ENCODE measurements around the gene AFDN. TPM values are rescaled to one million over a fixed set of nuclear protein-coding genes. Genes with fewer than 3 reads are reported as not detected.
A peak's percentile ranks its signal among the peaks of the same experiment; 100 is the strongest.

Gene AFDN
- total and polyA plus RNA-seq, 2 donors (not counting 1 experiment from before 2014, with no cell fraction given): 21.0 to 57.1 TPM

DNA sequence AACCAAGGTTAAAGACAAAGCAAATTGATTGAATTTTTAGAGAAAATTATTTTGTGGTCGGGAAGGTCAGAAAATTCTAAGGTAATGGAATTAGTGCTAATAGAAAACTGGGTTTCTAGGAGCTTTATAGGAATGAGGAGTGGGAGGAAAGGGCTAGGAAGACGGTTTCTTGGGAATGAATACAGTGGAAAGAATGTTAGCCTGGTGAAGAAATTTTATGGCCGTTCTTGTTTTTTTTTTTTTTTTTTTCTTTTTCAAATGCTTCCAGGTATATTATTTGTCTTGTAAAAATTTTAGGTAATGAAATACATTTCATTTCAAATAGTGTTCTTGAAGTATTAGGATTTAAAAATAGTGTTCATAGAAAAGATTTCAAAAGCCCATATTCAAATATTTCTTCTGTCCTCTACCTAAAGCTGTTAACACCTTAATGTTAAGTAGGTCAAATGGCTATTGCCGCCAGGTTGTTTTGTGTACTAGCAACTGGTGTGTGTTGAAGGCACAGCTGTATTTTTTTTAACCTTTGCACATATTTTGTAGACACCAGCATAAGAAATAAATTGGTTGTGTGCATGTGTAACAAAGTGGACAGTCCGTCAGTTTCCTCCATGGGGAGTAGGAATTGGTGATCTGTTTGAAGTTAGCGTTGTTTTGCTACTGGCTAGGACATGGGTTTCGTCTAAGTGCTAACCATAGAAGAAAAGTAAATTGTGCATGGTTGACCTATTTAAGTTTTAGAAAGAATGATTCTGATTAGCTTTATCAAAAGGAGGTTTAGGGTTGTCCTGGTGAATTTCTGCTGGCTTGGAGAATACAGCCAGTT lies 32.3 kb downstream of the AFDN start:
- Histone ChIP-seq H3K36me3 (ENCODE audit: control insufficient read depth, insufficient read depth, low read length) (no peaks in the 10 kb centered on the region), H4K20me1 (ENCODE audit: control insufficient read depth, extremely low read depth, insufficient read depth, low read length) (no peaks in the 10 kb centered on the region), H3K9me3 (ENCODE audit: control insufficient read depth, insufficient read depth, low read depth, low read length) (no peaks in the 10 kb centered on the region), H3K4me1 (ENCODE audit: control insufficient read depth, extremely low read depth, insufficient read depth, low read length) (peaks cover 15% of the 10 kb centered on the region), H2AFZ (ENCODE audit: low read length) (no peak overlapping the region), H3K4me2 (ENCODE audit: extremely low read depth, insufficient read depth, low read length) (no peak overlapping the region), H3K79me2 (ENCODE audit: control insufficient read depth, insufficient read depth, low read length) (peaks cover 23% of the 10 kb centered on the region), H3K27ac (ENCODE audit: insufficient read depth, low read length) (no peak overlapping the region), H3K4me3 (replicated peaks in 1 of 4; ENCODE audit: control extremely low read depth in 1 of 4, insufficient read depth in 1 of 4, low read depth in 3 of 4, low read length in 4 of 4) (no peak overlapping the region), H3K9ac (ENCODE audit: insufficient read depth, low read length) (no peak overlapping the region), H3K27me3 (ENCODE audit: control insufficient read depth, insufficient read depth, low read length) (no peaks in the 10 kb centered on the region)
- DNase-seq (ENCODE audit: low read depth in 2 of 2): peak in 1 of 2 donors; percentile 64
- TF ChIP-seq, protein P1, sequence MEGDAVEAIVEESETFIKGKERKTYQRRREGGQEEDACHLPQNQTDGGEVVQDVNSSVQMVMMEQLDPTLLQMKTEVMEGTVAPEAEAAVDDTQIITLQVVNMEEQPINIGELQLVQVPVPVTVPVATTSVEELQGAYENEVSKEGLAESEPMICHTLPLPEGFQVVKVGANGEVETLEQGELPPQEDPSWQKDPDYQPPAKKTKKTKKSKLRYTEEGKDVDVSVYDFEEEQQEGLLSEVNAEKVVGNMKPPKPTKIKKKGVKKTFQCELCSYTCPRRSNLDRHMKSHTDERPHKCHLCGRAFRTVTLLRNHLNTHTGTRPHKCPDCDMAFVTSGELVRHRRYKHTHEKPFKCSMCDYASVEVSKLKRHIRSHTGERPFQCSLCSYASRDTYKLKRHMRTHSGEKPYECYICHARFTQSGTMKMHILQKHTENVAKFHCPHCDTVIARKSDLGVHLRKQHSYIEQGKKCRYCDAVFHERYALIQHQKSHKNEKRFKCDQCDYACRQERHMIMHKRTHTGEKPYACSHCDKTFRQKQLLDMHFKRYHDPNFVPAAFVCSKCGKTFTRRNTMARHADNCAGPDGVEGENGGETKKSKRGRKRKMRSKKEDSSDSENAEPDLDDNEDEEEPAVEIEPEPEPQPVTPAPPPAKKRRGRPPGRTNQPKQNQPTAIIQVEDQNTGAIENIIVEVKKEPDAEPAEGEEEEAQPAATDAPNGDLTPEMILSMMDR (conservative IDR thresholded peaks at IDR 0.05 in 1 of 2, IDR thresholded peaks at IDR 0.05 in 1 of 2; ENCODE audit: low read depth in 1 of 2, low read length in 2 of 2): no peak
- no peak for TF ChIP-seq EZH2 (IDR thresholded peaks at IDR 0.05; ENCODE audit: low read length, missing control alignments)

DNA sequence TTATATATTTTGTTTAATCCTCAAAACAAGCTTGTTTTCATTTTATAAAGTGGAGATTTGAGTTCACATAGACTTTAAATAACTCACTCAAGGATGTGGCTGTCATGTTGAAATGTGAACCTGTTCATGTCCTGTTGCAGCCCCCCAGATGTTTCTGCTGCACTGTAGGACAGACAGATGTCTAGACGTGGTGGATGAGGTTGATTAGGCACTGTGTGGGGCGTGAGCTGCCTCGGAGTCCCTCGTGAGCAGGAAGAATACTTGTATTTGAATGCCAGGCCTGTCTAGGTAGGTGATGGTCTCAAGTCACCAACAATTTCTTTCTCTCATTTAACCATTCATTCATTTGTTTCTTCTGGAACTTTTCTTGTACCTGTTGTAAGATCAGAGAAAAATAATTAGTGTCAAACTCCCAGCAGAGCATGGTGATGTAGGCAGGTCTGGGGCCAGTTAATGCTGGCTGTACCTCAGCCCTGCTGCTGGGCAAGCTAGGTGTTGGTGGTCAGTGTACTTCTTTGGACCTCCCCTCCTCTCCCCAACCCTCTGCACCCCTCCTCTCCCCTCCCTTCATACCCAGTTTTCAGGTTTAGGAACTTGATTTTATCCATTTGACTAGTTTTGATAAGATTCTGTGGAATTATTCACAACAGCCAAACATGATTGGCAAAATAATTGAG lies 34.0 kb downstream of the AFDN start:
- no peaks in the 10 kb centered on the region for H3K36me3 ChIP-seq (ENCODE audit: control insufficient read depth, insufficient read depth, low read length)
- peaks cover 18% of the 10 kb centered on the region for H3K79me2 ChIP-seq (ENCODE audit: control insufficient read depth, insufficient read depth, low read length)
- H3K9me3 ChIP-seq (ENCODE audit: control insufficient read depth, insufficient read depth, low read depth, low read length): no peaks in the 10 kb centered on the region
- no peaks in the 10 kb centered on the region for H3K27me3 ChIP-seq (ENCODE audit: control insufficient read depth, insufficient read depth, low read length)
- H3K4me3 ChIP-seq (replicated peaks in 1 of 4; ENCODE audit: control extremely low read depth in 1 of 4, insufficient read depth in 1 of 4, low read depth in 3 of 4, low read length in 4 of 4): no peak overlapping the region
- no peak overlapping the region for H3K27ac ChIP-seq (ENCODE audit: insufficient read depth, low read length)
- H3K9ac ChIP-seq (ENCODE audit: insufficient read depth, low read length): no peak overlapping the region
- no peak for TF ChIP-seq EZH2 (IDR thresholded peaks at IDR 0.05; ENCODE audit: low read length, missing control alignments)
- TF ChIP-seq, protein P1 (conservative IDR thresholded peaks at IDR 0.05 in 1 of 2, IDR thresholded peaks at IDR 0.05 in 1 of 2; ENCODE audit: low read depth in 1 of 2, low read length in 2 of 2): no peak
- H2AFZ ChIP-seq (ENCODE audit: low read length): no peak overlapping the region
- H3K4me2 ChIP-seq (ENCODE audit: extremely low read depth, insufficient read depth, low read length): no peak overlapping the region
- DNase-seq (ENCODE audit: low read depth in 2 of 2): no peak
- peaks cover 11% of the 10 kb centered on the region for H3K4me1 ChIP-seq (ENCODE audit: control insufficient read depth, extremely low read depth, insufficient read depth, low read length)
- no peaks in the 10 kb centered on the region for H4K20me1 ChIP-seq (ENCODE audit: control insufficient read depth, extremely low read depth, insufficient read depth, low read length)

DNA sequence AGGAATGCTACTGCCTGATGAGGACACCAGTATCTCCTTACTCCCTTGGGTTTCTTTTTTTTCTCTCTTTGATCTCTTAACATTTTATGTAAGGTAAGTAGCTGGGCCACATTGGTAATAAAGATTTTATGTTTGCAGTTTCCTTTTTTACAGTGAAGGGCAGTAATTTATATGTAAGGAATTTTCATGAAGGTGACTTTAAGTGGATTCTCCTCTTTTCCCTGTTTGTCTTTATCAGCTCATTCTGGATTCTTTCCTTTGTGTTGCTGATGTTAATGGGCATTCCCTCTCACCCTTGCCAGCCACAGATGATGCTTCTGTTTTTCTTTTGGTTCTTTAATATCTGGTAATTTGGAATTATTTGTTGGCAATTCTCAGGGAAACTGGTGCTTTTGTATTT lies 34.7 kb downstream of the AFDN start:
- Histone ChIP-seq H4K20me1 (ENCODE audit: control insufficient read depth, extremely low read depth, insufficient read depth, low read length) (no peaks in the 10 kb centered on the region), H3K4me3 (replicated peaks in 1 of 4; ENCODE audit: control extremely low read depth in 1 of 4, insufficient read depth in 1 of 4, low read depth in 3 of 4, low read length in 4 of 4) (no peak overlapping the region), H3K27me3 (ENCODE audit: control insufficient read depth, insufficient read depth, low read length) (no peaks in the 10 kb centered on the region), H2AFZ (ENCODE audit: low read length) (no peak overlapping the region), H3K79me2 (ENCODE audit: control insufficient read depth, insufficient read depth, low read length) (peaks cover 18% of the 10 kb centered on the region), H3K27ac (ENCODE audit: insufficient read depth, low read length) (no peak overlapping the region), H3K9ac (ENCODE audit: insufficient read depth, low read length) (no peak overlapping the region), H3K4me2 (ENCODE audit: extremely low read depth, insufficient read depth, low read length) (no peak overlapping the region), H3K9me3 (ENCODE audit: control insufficient read depth, insufficient read depth, low read depth, low read length) (no peaks in the 10 kb centered on the region), H3K4me1 (ENCODE audit: control insufficient read depth, extremely low read depth, insufficient read depth, low read length) (peaks cover 7% of the 10 kb centered on the region), H3K36me3 (ENCODE audit: control insufficient read depth, insufficient read depth, low read length) (no peaks in the 10 kb centered on the region)
- no peak for DNase-seq (ENCODE audit: low read depth in 2 of 2)
- no peak for TF ChIP-seq EZH2 (IDR thresholded peaks at IDR 0.05; ENCODE audit: low read length, missing control alignments)
- TF ChIP-seq, protein P1 (conservative IDR thresholded peaks at IDR 0.05 in 1 of 2, IDR thresholded peaks at IDR 0.05 in 1 of 2; ENCODE audit: low read depth in 1 of 2, low read length in 2 of 2): no peak
